GM23248 (cell line): ENCODE data around the gene EIF3B. TPM values are rescaled to one million over a fixed set of nuclear protein-coding genes. Genes with fewer than 3 reads are reported as not detected.
"Not testable (repeated sequence)": the region's sequence is repeated elsewhere in the genome, so short reads cannot be mapped to it uniquely, and the experiment has no call there.

ENCODE experiments used
- DNase-seq: peaks from one replicate; pipeline ENCODE4 v3.0.0-alpha.2; 2015
- H2AFZ ChIP-seq: fragments of 200-600 bp; sonication (generic); 2 replicates; pipeline ENCODE4 v1.6.1; 2016; ENCODE audit warnings: antibody characterized with exemption
- H3F3A ChIP-seq: fragments of 200-600 bp; sonication (generic); 2 replicates; pipeline ENCODE4 v1.6.1; 2016; ENCODE audit warnings: mild to moderate bottlenecking, antibody characterized with exemption, mixed run types; ENCODE audit not compliant: insufficient read depth
- H3K27ac ChIP-seq: fragments of 200-600 bp; sonication (generic); 2 replicates; pipeline ENCODE4 v1.5.1; 2016; ENCODE audit warnings: mild to moderate bottlenecking
- H3K27me3 ChIP-seq: fragments of 200-600 bp; sonication (generic); replicated peaks from 2 replicates; pipeline ENCODE4 v1.6.1; 2016; ENCODE audit warnings: mild to moderate bottlenecking; ENCODE audit not compliant: insufficient read depth
- H3K36me3 ChIP-seq: fragments of 200-600 bp; sonication (generic); 2 replicates; pipeline ENCODE4 v1.6.1; 2016; ENCODE audit warnings: low read depth, mild to moderate bottlenecking
- H3K4me1 ChIP-seq: fragments of 200-600 bp; sonication (generic); 2 replicates; pipeline ENCODE4 v1.6.1; 2016; ENCODE audit warnings: mild to moderate bottlenecking; ENCODE audit not compliant: insufficient read depth
- H3K4me2 ChIP-seq: fragments of 200-600 bp; sonication (generic); one replicate; pipeline ENCODE4 v1.6.1; 2016; ENCODE audit warnings: mild to moderate bottlenecking; ENCODE audit not compliant: unreplicated experiment
- H3K4me3 ChIP-seq: fragments of 200-600 bp; sonication (generic); 2 replicates; pipeline ENCODE4 v1.5.1; 2016; ENCODE audit warnings: mild to moderate bottlenecking
- H3K79me2 ChIP-seq: fragments of 200-600 bp; sonication (generic); 2 replicates; pipeline ENCODE4 v1.6.1; 2016; ENCODE audit warnings: mild to moderate bottlenecking; ENCODE audit not compliant: insufficient read depth
- H3K9ac ChIP-seq: fragments of 200-600 bp; sonication (generic); 2 replicates; pipeline ENCODE4 v1.6.1; 2016; ENCODE audit warnings: mild to moderate bottlenecking
- H3K9me2 ChIP-seq: fragments of 200-600 bp; sonication (generic); 2 replicates; pipeline ENCODE4 v1.6.1; 2016; ENCODE audit warnings: mixed run types, mild to moderate bottlenecking, moderate library complexity; ENCODE audit not compliant: insufficient read depth
- H3K9me3 ChIP-seq: fragments of 200-600 bp; sonication (generic); one replicate; pipeline ENCODE4 v1.6.1; 2017; ENCODE audit warnings: low read depth
- H4K20me1 ChIP-seq: fragments of 200-600 bp; sonication (generic); 2 replicates; pipeline ENCODE4 v1.6.0; 2016; ENCODE audit not compliant: insufficient read depth
- EZH2 ChIP-seq: fragments of 200-600 bp; sonication (generic); IDR thresholded peaks from 2 replicates; pipeline ENCODE4 v1.6.1; 2018; ENCODE audit warnings: antibody characterized with exemption, mild to moderate bottlenecking; ENCODE audit not compliant: insufficient read depth, poor library complexity, severe bottlenecking
- EZH2phosphoT487 ChIP-seq: fragments of 200-600 bp; sonication (generic); IDR thresholded peaks from 2 replicates; pipeline ENCODE4 v1.6.1; 2018; ENCODE audit warnings: antibody characterized with exemption, moderate library complexity, mild to moderate bottlenecking, low read depth; ENCODE audit not compliant: insufficient read depth
- WGBS, 2 experiments: methylation state at CpG; one replicate each; pipeline ENCODE4 v1.1.6; 2015 to 2017; ENCODE audit warnings: low lambda C conversion rate in 2 of 2, low coverage in 1 of 2; ENCODE audit errors: missing lambda C conversion rate in 2 of 2; 5-methylcytosine and 5-hydroxymethylcytosine counted together
- in situ Hi-C: fragments of 300-500 bp; cut with MboI; formaldehyde crosslinking; loops from 2 replicates; pipeline ENCODE4 v1.15.0; 2020
- polyA plus RNA-seq: library from polyadenylated mRNA; unstranded; fragments of >200 nt; fragmentation: Nextera tagmentation; extraction: Ambion mirVana; gene quantifications from 2 replicates; pipeline ENCODE4 v1.2.1, GENCODE V29; 2016
- total RNA-seq: library from RNA; depleted of rRNA; stranded (reverse); fragments of >200 nt; shearing (Covaris generic); gene quantifications from 2 replicates; pipeline ENCODE4 v1.2.3, GENCODE V29; 2014

Gene EIF3B
- total and polyA plus RNA-seq, 2 experiments from 2014 or later, result 79.5 to 180 TPM

DNA sequence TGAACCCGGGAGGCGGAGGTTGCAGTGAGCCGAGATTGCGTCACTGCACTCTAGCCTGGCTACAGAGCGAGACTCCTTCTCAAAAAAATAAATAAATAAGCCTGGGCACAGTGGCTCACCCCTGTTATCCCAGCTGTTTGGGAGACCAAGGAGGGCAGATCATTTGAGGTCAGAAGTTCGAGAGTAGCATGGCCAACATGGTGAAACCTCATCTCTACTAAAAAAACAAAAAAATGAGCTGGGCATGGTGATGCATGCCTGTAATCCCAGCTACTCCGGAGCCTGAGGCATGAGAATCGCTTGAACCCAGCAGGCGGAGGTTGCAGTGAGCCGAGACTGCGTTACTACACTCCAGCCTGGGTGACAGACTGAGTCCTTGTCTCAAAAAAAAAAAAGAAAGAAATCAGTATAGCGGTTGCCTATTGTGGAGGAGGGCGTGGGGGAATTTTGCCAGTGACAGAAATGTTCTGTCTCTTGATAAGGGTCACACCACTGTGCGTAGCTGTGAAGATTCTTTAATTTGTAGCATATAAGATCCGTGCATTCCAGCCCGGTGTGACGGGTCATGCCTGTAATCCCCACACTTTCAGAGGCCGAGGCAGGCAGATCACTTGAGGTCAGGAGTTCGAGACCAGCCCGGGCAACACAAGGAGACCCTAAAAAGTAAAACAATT is 17.9 kb upstream of the EIF3B start:
- 93 to 95% methylated on average over 20 of the region's 20 CpGs for WGBS, 2 experiments

GRCh38 chr7:2347351-2348063 is 7.1 kb upstream of the EIF3B start:
- in situ Hi-C loops, result loop anchor here (10.0 kb wide), 2 partner anchors 103 to 773 kb away; partner anchors contain the start of genes MRM2, NUDT1 and PSMG3
- Histone ChIP-seq H3K4me3 (peak overlapping the region; percentile 37), H2AFZ (peak overlapping the region; percentile 85), H3K4me2 (peak overlapping the region; percentile 63), H3K79me2 (peaks cover 17% of the 10 kb centered on the region), H3K27ac (peak overlapping the region; percentile 37), H3K9ac (peak overlapping the region; percentile 55)
- not testable (repeated sequence) for H3K36me3 ChIP-seq, H4K20me1 ChIP-seq, H3K9me3 ChIP-seq, DNase-seq, H3K4me1 ChIP-seq, H3F3A ChIP-seq, H3K9me2 ChIP-seq, H3K27me3 ChIP-seq
- WGBS, 2 experiments, result 73 to 74% methylated on average over 15 of the region's 15 CpGs

More for the DNA sequence above, 17.9 kb upstream of the EIF3B start:
- Histone ChIP-seq H3K4me1 (no peaks in the 10 kb centered on the region), H3K79me2 (no peaks in the 10 kb centered on the region), H3F3A (no peaks in the 10 kb centered on the region), H3K27ac (no peak overlapping the region), H3K4me3 (no peak overlapping the region), H2AFZ (no peak overlapping the region), H3K9ac (no peak overlapping the region), H3K9me2 (no peaks in the 10 kb centered on the region), H3K9me3 (no peaks in the 10 kb centered on the region), H3K27me3 (no peaks in the 10 kb centered on the region), H4K20me1 (no peaks in the 10 kb centered on the region), H3K4me2 (no peak overlapping the region), H3K36me3 (no peaks in the 10 kb centered on the region)
- in situ Hi-C loops, result no loop called here
- TF ChIP-seq EZH2, result no peak
- TF ChIP-seq EZH2phosphoT487, result no peak
- DNase-seq, result no peak

DNA sequence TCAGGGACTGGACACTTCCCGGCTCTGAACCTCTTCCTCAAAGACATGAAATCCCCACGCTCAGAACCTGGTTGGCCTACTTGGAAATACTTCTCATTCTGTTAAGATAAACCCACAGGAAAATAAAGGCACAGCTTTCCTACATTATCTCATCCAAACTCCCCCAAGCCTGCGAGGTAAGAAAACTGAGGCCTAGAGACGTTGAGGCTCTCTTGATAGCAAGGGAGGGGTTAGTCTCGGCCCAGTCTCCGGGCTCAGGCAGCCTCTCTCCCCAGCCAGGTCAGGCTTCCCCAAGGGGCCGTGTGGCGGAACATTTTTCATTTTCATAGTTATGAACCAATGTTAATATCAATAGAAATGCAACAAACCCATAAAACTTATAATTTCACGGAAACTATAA is 4.6 kb upstream of the EIF3B start:
- Histone ChIP-seq H3K9me2 (no peaks in the 10 kb centered on the region), H3K27me3 (no peaks in the 10 kb centered on the region), H3K9me3 (no peaks in the 10 kb centered on the region), H3F3A (0 out of 2 replicates have a peak, but pooled peaks cover 3% of the 10 kb centered on the region), H3K4me1 (peaks cover 10% of the 10 kb centered on the region; the same call in 1 of the 2 replicates), H2AFZ (no peak overlapping the region), H3K79me2 (peaks cover 32% of the 10 kb centered on the region), H3K4me3 (no peak overlapping the region), H4K20me1 (no peaks in the 10 kb centered on the region), H3K27ac (no peak overlapping the region), H3K9ac (no peak overlapping the region), H3K36me3 (no peaks in the 10 kb centered on the region), H3K4me2 (no peak overlapping the region)
- TF ChIP-seq EZH2 (no peak), EZH2phosphoT487 (no peak)
- in situ Hi-C loops, result no loop called here
- 93 to 94% methylated on average over 9 of the region's 9 CpGs for WGBS, 2 experiments
- DNase-seq, result no peak

GRCh38 chr7:2350861-2351260 is 3.8 kb upstream of the EIF3B start:
- peaks cover 10% of the 10 kb centered on the region; the same call in 1 of the 2 replicates for H3K4me1 ChIP-seq
- H3K79me2 ChIP-seq, result peaks cover 39% of the 10 kb centered on the region
- no peak overlapping the region for H3K4me3 ChIP-seq
- no peaks in the 10 kb centered on the region for H3K27me3 ChIP-seq
- H3K9me2 ChIP-seq, result no peaks in the 10 kb centered on the region
- no peak overlapping the region for H3K4me2 ChIP-seq
- no peak for TF ChIP-seq EZH2
- no peak for TF ChIP-seq EZH2phosphoT487
- no peaks in the 10 kb centered on the region for H4K20me1 ChIP-seq
- no peak overlapping the region for H3K9ac ChIP-seq
- H3K36me3 ChIP-seq, result no peaks in the 10 kb centered on the region
- H3K9me3 ChIP-seq, result no peaks in the 10 kb centered on the region
- in situ Hi-C loops, result no loop called here
- 87 to 88% methylated on average over 12 of the region's 12 CpGs for WGBS, 2 experiments
- no peak for DNase-seq
- no peak overlapping the region for H3K27ac ChIP-seq
- H2AFZ ChIP-seq, result no peak overlapping the region
- 0 out of 2 replicates have a peak, but pooled peaks cover 3% of the 10 kb centered on the region for H3F3A ChIP-seq
